ENCODE measurements around the gene SSC4D. TPM values are rescaled to one million over a fixed set of nuclear protein-coding genes. Genes with fewer than 3 reads are reported as not detected.

Gene SSC4D
- total and polyA plus RNA-seq, 4 donors, result 0.28 to 2.1 (median 1.9) TPM

DNA sequence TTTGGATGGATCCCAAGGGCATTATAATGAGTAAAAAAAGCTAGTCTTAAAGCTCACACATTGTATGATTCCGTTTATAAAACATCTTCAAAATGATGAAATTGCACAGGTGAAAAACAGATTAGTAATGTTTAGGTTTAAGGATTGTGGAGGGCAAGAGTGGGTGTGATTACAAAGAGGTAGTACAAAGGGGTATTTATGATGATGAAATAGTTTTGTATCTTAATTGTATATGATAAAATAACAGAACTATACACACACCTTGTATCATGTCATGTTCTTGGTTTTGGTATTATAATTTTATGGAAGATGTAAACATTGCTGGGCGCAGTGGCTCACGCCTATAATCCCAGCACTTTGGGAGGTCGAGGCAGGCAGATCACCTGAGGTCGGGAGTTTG, 2.8 kb upstream of the SSC4D start:
- H3K4me1 ChIP-seq (ENCODE audit: control insufficient read depth in 5 of 5, insufficient read depth in 5 of 5, low read length in 5 of 5), result no peaks in the 10 kb centered on the region
- no peaks in the 10 kb centered on the region for H3K36me3 ChIP-seq (ENCODE audit: control insufficient read depth in 4 of 4, insufficient read depth in 4 of 4, low read length in 4 of 4)
- H3K27me3 ChIP-seq (ENCODE audit: control insufficient read depth in 3 of 3, insufficient read depth in 3 of 3, low read length in 2 of 3), result no peaks in the 10 kb centered on the region
- WGBS, 2 donors, result 85 to 88% methylated on average over 5 of the region's 5 CpGs
- no peak for ATAC-seq (ENCODE audit: insufficient read depth, low FRiP score)
- H3K9me3 ChIP-seq (ENCODE audit: control insufficient read depth in 4 of 4, insufficient read depth in 3 of 4, low read length in 3 of 4), result no peaks in the 10 kb centered on the region
- H3K4me3 ChIP-seq, result no peak overlapping the region
- TF ChIP-seq, protein P1, sequence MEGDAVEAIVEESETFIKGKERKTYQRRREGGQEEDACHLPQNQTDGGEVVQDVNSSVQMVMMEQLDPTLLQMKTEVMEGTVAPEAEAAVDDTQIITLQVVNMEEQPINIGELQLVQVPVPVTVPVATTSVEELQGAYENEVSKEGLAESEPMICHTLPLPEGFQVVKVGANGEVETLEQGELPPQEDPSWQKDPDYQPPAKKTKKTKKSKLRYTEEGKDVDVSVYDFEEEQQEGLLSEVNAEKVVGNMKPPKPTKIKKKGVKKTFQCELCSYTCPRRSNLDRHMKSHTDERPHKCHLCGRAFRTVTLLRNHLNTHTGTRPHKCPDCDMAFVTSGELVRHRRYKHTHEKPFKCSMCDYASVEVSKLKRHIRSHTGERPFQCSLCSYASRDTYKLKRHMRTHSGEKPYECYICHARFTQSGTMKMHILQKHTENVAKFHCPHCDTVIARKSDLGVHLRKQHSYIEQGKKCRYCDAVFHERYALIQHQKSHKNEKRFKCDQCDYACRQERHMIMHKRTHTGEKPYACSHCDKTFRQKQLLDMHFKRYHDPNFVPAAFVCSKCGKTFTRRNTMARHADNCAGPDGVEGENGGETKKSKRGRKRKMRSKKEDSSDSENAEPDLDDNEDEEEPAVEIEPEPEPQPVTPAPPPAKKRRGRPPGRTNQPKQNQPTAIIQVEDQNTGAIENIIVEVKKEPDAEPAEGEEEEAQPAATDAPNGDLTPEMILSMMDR (IDR thresholded peaks at IDR 0.05; ENCODE audit: control extremely low read depth, extremely low read depth), result no peak
- H3K27ac ChIP-seq (ENCODE audit: low read depth in 1 of 2, low read length in 1 of 2), result no peak overlapping the region
- H3K9ac ChIP-seq (ENCODE audit: insufficient read depth in 1 of 2, low read length in 2 of 2), result no peak overlapping the region
- no peak for DNase-seq

DNA sequence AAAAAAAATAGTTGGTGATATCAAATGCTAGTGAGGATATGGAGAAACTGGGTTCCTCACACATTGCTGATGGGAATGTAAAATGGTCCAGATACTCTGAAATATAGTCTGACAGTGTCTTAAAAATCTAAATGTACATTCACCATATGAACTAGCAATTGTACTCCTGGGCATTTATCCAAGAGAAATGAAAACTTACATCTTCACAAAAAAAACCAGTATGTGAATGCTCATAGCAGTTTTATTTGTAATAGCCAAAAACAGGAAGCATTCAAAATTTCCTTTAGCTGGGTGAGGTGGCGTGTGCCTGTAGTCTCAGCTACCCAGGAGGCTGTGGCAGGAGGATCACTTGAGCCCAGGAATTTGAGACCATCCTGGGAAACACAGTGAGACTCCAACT, 2.1 kb upstream of the SSC4D start:
- ATAC-seq (ENCODE audit: insufficient read depth, low FRiP score) (no peak), DNase-seq (peak in 1 of 3 donors; percentile 59)
- 27 to 65% methylated on average over 1 of the region's 1 CpG for WGBS, 2 donors
- Histone ChIP-seq H3K4me3 (no peak overlapping the region), H3K4me1 (ENCODE audit: control insufficient read depth in 5 of 5, insufficient read depth in 5 of 5, low read length in 5 of 5) (no peaks in the 10 kb centered on the region), H3K27ac (ENCODE audit: low read depth in 1 of 2, low read length in 1 of 2) (no peak overlapping the region), H3K27me3 (ENCODE audit: control insufficient read depth in 3 of 3, insufficient read depth in 3 of 3, low read length in 2 of 3) (no peaks in the 10 kb centered on the region), H3K9ac (ENCODE audit: insufficient read depth in 1 of 2, low read length in 2 of 2) (no peak overlapping the region), H3K9me3 (ENCODE audit: control insufficient read depth in 4 of 4, insufficient read depth in 3 of 4, low read length in 3 of 4) (no peaks in the 10 kb centered on the region), H3K36me3 (ENCODE audit: control insufficient read depth in 4 of 4, insufficient read depth in 4 of 4, low read length in 4 of 4) (no peaks in the 10 kb centered on the region)
- TF ChIP-seq, protein P1 (IDR thresholded peaks at IDR 0.05; ENCODE audit: control extremely low read depth, extremely low read depth), result no peak

DNA sequence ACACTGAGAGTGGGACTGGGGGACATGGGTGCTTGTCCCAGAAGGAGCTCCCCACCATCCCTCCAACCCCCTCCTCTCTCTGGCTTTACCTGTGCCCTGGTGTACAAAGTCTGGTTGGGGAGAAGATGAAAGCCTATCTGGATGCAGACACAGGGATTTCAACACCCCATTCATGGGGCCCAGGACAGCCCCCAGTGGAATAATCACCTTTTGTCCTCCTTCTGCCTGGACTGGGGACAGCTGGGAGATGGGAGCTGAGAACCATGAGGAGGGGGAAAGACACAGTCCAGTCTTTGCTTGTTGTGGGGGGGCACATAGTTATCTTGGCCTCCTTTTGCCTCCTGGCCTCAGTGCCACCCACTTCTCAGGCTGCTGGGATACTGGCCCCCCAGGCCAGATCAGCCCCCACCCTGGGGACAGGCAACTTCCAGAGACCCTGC, 1.4 kb downstream of the SSC4D start:
- H3K4me1 ChIP-seq (ENCODE audit: control insufficient read depth in 5 of 5, insufficient read depth in 5 of 5, low read length in 5 of 5), result peaks cover 0 to 2% (median 0%) of the 10 kb centered on the region in 5 donors

More for the DNA sequence above, 1.4 kb downstream of the SSC4D start:
- no peak overlapping the region for H3K4me3 ChIP-seq
- H3K36me3 ChIP-seq (ENCODE audit: control insufficient read depth in 4 of 4, insufficient read depth in 4 of 4, low read length in 4 of 4), result no peaks in the 10 kb centered on the region
- no peaks in the 10 kb centered on the region for H3K9me3 ChIP-seq (ENCODE audit: control insufficient read depth in 4 of 4, insufficient read depth in 3 of 4, low read length in 3 of 4)
- ATAC-seq (ENCODE audit: insufficient read depth, low FRiP score) (no peak), DNase-seq (no peak)
- no peak overlapping the region for H3K27ac ChIP-seq (ENCODE audit: low read depth in 1 of 2, low read length in 1 of 2)
- H3K27me3 ChIP-seq (ENCODE audit: control insufficient read depth in 3 of 3, insufficient read depth in 3 of 3, low read length in 2 of 3), result no peaks in the 10 kb centered on the region
- H3K9ac ChIP-seq (ENCODE audit: insufficient read depth in 1 of 2, low read length in 2 of 2), result no peak overlapping the region
- TF ChIP-seq, protein P1 (IDR thresholded peaks at IDR 0.05; ENCODE audit: control extremely low read depth, extremely low read depth), result no peak
